Chondrocyte (in vitro differentiated cells): ENCODE data around the gene TACR1. TPM values are rescaled to one million over a fixed set of nuclear protein-coding genes. Genes with fewer than 3 reads are reported as not detected.
A peak's percentile ranks its signal among the peaks of the same experiment; 100 is the strongest.
"Not testable (repeated sequence)": the region's sequence is repeated elsewhere in the genome, so short reads cannot be mapped to it uniquely, and the experiment has no call there.

Experiments
- DNase-seq: peaks from one replicate; pipeline ENCODE4 v3.0.0; 2021; ENCODE audit warnings: mixed read lengths, low spot score
- H3K27ac Mint-ChIP-seq: one replicate; pipeline ENCODE4 v1.8.0; 2021; ENCODE audit warnings: mild to moderate bottlenecking, moderate library complexity, mixed read lengths; ENCODE audit not compliant: unreplicated experiment
- H3K27me3 Mint-ChIP-seq: 2 replicates; pipeline ENCODE4 v1.8.0; 2021; ENCODE audit warnings: low read depth, mixed read lengths
- H3K36me3 Mint-ChIP-seq: 2 replicates; pipeline ENCODE4 v1.8.0; 2021; ENCODE audit warnings: low read depth, mixed read lengths
- H3K4me1 Mint-ChIP-seq: 2 replicates; pipeline ENCODE4 v1.8.0; 2021; ENCODE audit warnings: low read depth, mild to moderate bottlenecking, mixed read lengths
- H3K4me3 Mint-ChIP-seq: one replicate; pipeline ENCODE4 v1.8.0; 2021; ENCODE audit warnings: mild to moderate bottlenecking, moderate library complexity, mixed read lengths; ENCODE audit not compliant: unreplicated experiment
- H3K9me3 Mint-ChIP-seq: 2 replicates; pipeline ENCODE4 v1.8.0; 2021; ENCODE audit warnings: low read depth, mixed read lengths
- CTCF ChIP-seq: fragments of 200-600 bp; sonication (generic); IDR thresholded peaks from 2 replicates; pipeline ENCODE4 v1.5.0; 2021; ENCODE audit warnings: antibody characterized with exemption, mild to moderate bottlenecking, moderate library complexity
- total RNA-seq: library from RNA; stranded (reverse); gene quantifications from 3 replicates; pipeline ENCODE4 v1.2.1, GENCODE V29; 2021

The TACR1 gene
- total RNA-seq, 1 donor from 2014 or later, result not detected

GRCh38 chr2:75064691-75065396, 134.5 kb downstream of the TACR1 start:
- peak; percentile 86 for TF ChIP-seq CTCF
- H3K4me3 Mint-ChIP-seq, result no peak overlapping the region
- peaks cover 8% of the 10 kb centered on the region for H3K4me1 Mint-ChIP-seq
- no peaks in the 10 kb centered on the region for H3K9me3 Mint-ChIP-seq
- DNase-seq, result no peak
- H3K36me3 Mint-ChIP-seq, result no peaks in the 10 kb centered on the region
- no peak overlapping the region for H3K27ac Mint-ChIP-seq
- no peaks in the 10 kb centered on the region for H3K27me3 Mint-ChIP-seq

- TF ChIP-seq CTCF, result no peak
- Mint-ChIP-seq H3K9me3 (no peaks in the 10 kb centered on the region), H3K4me1 (peaks cover 8% of the 10 kb centered on the region), H3K27ac (no peak overlapping the region), H3K36me3 (no peaks in the 10 kb centered on the region), H3K27me3 (no peaks in the 10 kb centered on the region), H3K4me3 (no peak overlapping the region)
- DNase-seq, result no peak
Observed at GRCh38 chr2:75063906-75064305, 135.4 kb downstream of the TACR1 start.

GRCh38 chr2:75058427-75058826, 140.9 kb downstream of the TACR1 start:
- H3K4me1 Mint-ChIP-seq, result no peaks in the 10 kb centered on the region
- DNase-seq, result no peak
- H3K4me3 Mint-ChIP-seq, result no peak overlapping the region
- no peak for TF ChIP-seq CTCF
- H3K9me3 Mint-ChIP-seq, result no peaks in the 10 kb centered on the region
- H3K27me3 Mint-ChIP-seq, result peaks cover 1% of the 10 kb centered on the region
- H3K27ac Mint-ChIP-seq, result no peak overlapping the region
- no peaks in the 10 kb centered on the region for H3K36me3 Mint-ChIP-seq

- not testable (repeated sequence) for H3K4me1 Mint-ChIP-seq, H3K27me3 Mint-ChIP-seq, H3K9me3 Mint-ChIP-seq, H3K27ac Mint-ChIP-seq, DNase-seq, H3K4me3 Mint-ChIP-seq, H3K36me3 Mint-ChIP-seq
Observed at GRCh38 chr2:75057150-75057549, 142.2 kb downstream of the TACR1 start.

GRCh38 chr2:75055820-75056675, 143.3 kb downstream of the TACR1 start:
- H3K27me3 Mint-ChIP-seq, result peaks cover 1% of the 10 kb centered on the region
- no peak overlapping the region for H3K27ac Mint-ChIP-seq
- TF ChIP-seq CTCF, result no peak
- DNase-seq, result no peak
- no peaks in the 10 kb centered on the region for H3K9me3 Mint-ChIP-seq
- H3K4me3 Mint-ChIP-seq, result no peak overlapping the region
- H3K4me1 Mint-ChIP-seq, result no peaks in the 10 kb centered on the region
- H3K36me3 Mint-ChIP-seq, result no peaks in the 10 kb centered on the region
